ENCODE results near the gene BCORL1.

BCORL1 gene

DNA sequence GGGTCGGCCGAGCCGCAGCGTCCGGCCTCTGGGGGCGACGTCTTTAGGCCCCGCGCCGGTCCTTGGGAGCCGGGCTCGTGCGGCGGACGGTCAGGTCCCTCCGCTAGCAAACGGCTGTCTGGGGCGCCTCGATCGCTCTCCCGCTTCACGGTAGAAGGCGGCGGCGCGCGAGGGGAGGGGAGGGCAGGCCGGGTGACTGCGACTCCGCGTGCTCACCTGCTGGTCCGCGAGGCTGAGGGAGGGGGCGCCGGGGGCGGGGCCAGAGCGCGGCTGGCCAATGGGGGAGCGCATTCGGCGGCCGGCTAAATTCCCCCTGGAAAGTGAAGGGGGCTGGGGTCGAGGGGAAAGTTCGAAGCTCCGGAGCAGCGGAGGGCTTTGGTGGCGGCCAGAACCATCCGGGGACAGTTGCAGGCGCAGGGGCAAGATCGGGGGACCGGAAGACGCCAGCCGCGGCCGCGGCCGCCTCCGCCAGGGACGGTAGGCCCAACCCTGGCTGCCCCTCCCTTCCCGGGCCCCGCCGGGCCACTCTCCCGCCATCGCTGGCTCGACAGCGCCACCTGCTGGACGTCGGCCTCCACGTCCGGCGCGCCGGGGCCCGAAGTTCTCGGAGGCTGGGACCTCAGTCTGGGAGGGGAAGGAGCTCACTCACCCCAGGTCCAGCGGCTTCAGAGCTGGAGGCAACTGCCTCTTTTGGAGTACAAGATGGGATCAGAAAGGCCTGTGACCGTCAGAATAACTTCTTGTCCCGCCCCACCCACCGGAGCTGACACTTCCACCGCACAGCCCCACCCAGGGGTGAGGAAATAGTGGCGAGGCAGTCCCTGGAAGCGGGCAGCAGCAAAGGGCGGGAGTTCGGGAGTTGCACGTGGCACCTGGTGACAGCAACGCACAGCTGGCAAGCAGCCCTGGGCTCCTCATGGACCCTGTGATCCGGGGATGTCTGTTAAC lies 78.0 kb downstream of the BCORL1 start:
- TF ChIP-seq, protein P1, sequence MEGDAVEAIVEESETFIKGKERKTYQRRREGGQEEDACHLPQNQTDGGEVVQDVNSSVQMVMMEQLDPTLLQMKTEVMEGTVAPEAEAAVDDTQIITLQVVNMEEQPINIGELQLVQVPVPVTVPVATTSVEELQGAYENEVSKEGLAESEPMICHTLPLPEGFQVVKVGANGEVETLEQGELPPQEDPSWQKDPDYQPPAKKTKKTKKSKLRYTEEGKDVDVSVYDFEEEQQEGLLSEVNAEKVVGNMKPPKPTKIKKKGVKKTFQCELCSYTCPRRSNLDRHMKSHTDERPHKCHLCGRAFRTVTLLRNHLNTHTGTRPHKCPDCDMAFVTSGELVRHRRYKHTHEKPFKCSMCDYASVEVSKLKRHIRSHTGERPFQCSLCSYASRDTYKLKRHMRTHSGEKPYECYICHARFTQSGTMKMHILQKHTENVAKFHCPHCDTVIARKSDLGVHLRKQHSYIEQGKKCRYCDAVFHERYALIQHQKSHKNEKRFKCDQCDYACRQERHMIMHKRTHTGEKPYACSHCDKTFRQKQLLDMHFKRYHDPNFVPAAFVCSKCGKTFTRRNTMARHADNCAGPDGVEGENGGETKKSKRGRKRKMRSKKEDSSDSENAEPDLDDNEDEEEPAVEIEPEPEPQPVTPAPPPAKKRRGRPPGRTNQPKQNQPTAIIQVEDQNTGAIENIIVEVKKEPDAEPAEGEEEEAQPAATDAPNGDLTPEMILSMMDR (IDR thresholded peaks at IDR 0.05; ENCODE audit: control insufficient read depth, extremely low read depth, insufficient read depth): peak; percentile 74
- DNase-seq (ENCODE audit: low read depth): no peak
- H3K4me3 ChIP-seq (ENCODE audit: low read depth, low read length): peak overlapping the region; percentile 46

DNA sequence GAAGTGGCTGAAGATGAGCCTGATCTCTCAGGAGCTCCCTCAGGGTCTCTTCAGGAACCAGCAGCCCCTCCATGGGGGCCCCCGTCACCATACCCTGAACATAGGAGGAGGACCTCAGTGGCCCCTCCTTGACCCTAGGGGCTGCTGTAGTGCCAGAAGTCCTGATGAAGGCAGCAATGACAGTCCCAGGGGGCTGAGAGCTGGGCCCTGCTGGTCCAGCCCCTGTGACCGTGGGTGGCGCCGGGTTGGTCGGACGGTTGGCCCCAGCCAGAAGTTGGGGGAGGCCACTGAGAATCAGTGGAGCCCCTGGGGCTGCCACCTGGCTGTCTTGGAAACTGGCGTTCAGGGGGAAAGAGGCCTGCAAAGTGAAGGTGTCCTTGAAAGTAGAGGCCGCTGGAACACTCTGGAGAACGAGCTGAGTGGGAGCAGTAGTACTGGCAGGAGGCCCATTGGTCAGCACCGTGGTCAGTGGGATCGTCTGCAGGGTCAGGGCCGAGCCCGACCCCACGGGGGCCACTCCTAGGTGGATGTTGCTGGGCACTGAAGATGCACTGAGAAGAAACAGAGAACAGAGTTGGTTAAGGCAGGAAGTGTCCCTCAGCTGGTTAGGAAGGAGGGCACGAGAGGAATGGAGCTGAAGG lies 84.7 kb downstream of the BCORL1 start:
- TF ChIP-seq, protein P1 (IDR thresholded peaks at IDR 0.05; ENCODE audit: control insufficient read depth, extremely low read depth, insufficient read depth): no peak
- H3K4me3 ChIP-seq (ENCODE audit: low read depth, low read length): no peak overlapping the region
- DNase-seq (ENCODE audit: low read depth): no peak

DNA sequence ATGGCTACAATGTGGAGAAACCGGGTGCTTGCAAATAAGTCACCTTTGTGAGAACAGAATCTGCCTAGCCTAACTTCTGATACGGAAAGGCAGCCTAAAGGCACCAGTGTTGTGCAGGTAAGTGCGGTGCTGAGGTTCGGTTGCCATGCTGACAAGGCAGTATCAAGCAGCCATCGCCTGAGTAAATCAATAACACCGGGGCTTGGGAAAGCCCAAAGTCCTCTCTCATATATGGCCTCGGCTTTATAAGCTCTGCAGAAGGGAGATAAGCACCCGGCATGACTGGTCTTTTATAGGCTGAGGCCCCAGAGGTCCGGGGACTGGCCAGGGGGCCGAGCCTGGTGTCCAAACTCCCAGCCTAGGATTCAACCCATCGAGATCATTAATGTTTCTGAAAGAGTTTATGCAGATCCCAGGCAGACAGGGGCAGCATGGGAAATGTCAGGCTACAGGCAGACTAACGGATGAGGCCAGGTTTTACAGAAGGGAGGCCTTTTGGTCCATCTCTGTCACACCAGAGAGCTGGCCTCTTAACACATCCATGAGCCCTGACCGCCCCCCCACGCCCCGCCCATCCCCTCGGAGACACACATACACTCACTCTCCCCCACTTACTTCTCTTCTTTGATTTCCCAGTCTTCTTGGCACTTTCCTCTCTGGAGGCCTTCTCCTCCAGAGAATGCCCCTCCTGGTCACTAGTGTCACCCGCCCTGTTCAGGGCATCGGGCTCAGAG lies 89.3 kb downstream of the BCORL1 start:
- DNase-seq (ENCODE audit: low read depth): no peak
- no peak overlapping the region for H3K4me3 ChIP-seq (ENCODE audit: low read depth, low read length)
- TF ChIP-seq, protein P1 (IDR thresholded peaks at IDR 0.05; ENCODE audit: control insufficient read depth, extremely low read depth, insufficient read depth): no peak

DNA sequence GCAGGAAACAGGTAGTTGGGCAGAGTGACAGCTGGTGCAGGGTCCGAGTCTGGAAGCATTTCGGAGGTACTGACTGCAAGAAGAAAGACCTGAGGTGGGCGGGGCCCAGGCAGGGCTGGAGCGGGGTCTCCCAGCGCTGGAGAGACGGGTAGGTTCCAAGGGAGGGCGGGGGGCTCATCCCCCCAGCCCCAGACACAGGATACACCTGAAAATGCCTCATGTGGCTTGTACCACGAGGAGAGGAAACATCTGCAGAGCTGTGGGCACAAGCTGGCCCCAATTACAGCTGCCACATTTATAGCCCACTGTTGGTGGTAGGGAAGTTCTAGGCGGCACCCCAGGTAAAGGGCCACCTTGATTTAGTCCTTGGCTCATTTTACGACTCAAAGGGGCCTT lies 89.9 kb downstream of the BCORL1 start:
- DNase-seq (ENCODE audit: low read depth): no peak
- H3K4me3 ChIP-seq (ENCODE audit: low read depth, low read length): no peak overlapping the region
- TF ChIP-seq, protein P1 (IDR thresholded peaks at IDR 0.05; ENCODE audit: control insufficient read depth, extremely low read depth, insufficient read depth): no peak

DNA sequence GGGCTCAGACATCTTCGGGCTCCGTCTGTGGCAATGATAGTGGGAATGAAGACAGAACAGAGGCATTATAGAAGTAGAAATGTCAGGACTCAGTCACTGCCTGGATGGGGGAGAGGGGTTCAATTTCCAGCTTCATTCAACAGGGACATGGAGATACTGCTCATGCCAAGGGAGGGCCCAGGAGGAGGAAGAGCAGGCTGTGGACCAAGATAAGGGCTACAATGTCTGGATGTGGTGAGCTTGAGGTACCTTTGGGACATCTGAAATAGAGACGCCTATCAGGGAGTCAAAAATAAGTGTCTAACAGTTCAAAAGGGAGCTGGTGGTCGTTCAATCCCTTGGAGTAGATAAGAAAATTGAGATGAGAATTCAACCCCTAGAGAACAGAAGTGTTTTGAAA lies 93.3 kb downstream of the BCORL1 start:
- TF ChIP-seq, protein P1 (IDR thresholded peaks at IDR 0.05; ENCODE audit: control insufficient read depth, extremely low read depth, insufficient read depth): no peak
- no peak overlapping the region for H3K4me3 ChIP-seq (ENCODE audit: low read depth, low read length)
- no peak for DNase-seq (ENCODE audit: low read depth)

DNA sequence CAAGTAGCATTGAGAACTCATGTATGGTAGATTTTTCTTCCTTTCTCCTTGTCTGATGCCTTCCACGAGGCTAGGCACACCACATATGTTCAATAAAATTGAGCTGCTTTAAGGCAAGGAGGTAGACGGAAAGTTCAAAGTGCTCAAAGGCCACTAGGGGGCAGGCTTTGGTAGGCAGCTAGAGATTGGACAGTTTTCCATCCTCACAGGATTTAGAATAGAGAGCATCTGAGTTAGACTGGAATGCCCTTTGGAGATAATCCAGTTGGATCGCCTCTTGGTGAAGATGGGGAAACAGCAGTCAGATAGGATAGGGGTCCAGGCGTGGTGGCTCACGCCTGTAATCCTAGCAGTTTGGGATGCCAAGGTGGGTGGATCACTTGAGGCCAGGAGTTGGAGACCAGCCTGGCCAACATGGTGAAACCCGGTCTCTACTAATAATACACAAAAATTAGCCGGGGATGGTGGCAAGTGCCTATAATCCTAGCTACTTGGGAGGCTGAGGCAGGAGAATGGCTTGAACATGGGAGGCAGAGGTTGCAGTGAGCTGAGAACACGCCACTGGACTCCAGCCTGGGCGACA lies 97.5 kb downstream of the BCORL1 start:
- TF ChIP-seq, protein P1 (IDR thresholded peaks at IDR 0.05; ENCODE audit: control insufficient read depth, extremely low read depth, insufficient read depth): peak; percentile 77
- DNase-seq (ENCODE audit: low read depth): peak; percentile 14
- H3K4me3 ChIP-seq (ENCODE audit: low read depth, low read length): no peak overlapping the region

Data from LNCaP clone FGC (cell line).